Stomach (tissue), 4 donors: ENCODE measurements around the gene OPCML.

Experiments used
- POLR2A ChIP-seq, 4 donors: fragments of 450-650 bp; IDR thresholded peaks; one replicate each; pipeline ENCODE4 v1.6.1; 2016; ENCODE audit warnings: antibody characterized with exemption in 4 of 4, control low read depth in 2 of 4, mild to moderate bottlenecking in 1 of 4, moderate library complexity in 1 of 4
- TF ChIP-seq, protein P1 (sequence below), 7 experiments: fragments of 450-650 bp in 4 of 7; fragments of 200-600 bp in 3 of 7; sonication (generic) in 3 of 7; IDR thresholded peaks; one replicate each; pipeline ENCODE4 v1.5.1; 2016 to 2019; ENCODE audit warnings: antibody characterized with exemption in 7 of 7, control low read depth in 2 of 7, mild to moderate bottlenecking in 1 of 7

DNA sequence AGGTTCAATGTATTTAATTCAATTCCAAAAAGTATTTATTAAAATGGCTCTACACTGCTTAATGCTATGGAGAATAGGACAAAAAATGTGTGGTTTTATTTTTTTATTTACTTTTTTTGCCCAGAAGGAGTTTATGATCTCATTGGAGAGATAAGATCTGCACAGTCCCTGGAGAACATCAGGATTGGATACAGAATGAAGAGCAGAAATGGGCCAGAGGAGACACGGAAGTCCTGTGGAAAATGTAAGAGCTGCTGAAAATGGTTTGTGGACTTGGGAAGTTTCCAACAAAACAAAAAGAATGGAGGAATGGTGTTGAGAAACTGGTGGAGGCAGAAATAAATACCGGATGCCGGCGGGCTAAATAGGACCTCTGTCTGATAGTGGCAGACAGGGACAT, 554.6 kb downstream of the OPCML start:
- TF ChIP-seq, protein P1, sequence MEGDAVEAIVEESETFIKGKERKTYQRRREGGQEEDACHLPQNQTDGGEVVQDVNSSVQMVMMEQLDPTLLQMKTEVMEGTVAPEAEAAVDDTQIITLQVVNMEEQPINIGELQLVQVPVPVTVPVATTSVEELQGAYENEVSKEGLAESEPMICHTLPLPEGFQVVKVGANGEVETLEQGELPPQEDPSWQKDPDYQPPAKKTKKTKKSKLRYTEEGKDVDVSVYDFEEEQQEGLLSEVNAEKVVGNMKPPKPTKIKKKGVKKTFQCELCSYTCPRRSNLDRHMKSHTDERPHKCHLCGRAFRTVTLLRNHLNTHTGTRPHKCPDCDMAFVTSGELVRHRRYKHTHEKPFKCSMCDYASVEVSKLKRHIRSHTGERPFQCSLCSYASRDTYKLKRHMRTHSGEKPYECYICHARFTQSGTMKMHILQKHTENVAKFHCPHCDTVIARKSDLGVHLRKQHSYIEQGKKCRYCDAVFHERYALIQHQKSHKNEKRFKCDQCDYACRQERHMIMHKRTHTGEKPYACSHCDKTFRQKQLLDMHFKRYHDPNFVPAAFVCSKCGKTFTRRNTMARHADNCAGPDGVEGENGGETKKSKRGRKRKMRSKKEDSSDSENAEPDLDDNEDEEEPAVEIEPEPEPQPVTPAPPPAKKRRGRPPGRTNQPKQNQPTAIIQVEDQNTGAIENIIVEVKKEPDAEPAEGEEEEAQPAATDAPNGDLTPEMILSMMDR (IDR thresholded peaks at IDR 0.05) = no peak
- no peak for TF ChIP-seq POLR2A (IDR thresholded peaks at IDR 0.05)
